Endothelial cell of umbilical vein (primary cell): ENCODE data around the gene GBX2.

ENCODE experiments used
- CTCF ChIP-seq, 2 donors: IDR thresholded peaks; 1 replicate in 1 of 2; 2 replicates in 1 of 2; pipeline ENCODE4 v1.5.1; 2011; ENCODE audit warnings: low read length in 2 of 2, mild to moderate bottlenecking in 2 of 2, moderate library complexity in 2 of 2, control low read depth in 1 of 2, inconsistent platforms in 1 of 2, low read depth in 1 of 2; ENCODE audit not compliant: insufficient read depth in 1 of 2; ENCODE audit errors: extremely low read depth in 1 of 2
- EZH2 ChIP-seq: IDR thresholded peaks from 2 replicates; pipeline ENCODE4 v1.6.1; 2012; ENCODE audit warnings: borderline replicate concordance, low read depth, mild to moderate bottlenecking, moderate library complexity, low read length, inconsistent platforms; ENCODE audit not compliant: severe bottlenecking
- GATA2 ChIP-seq: IDR thresholded peaks from 2 replicates; pipeline ENCODE4 v1.7.0; 2011; ENCODE audit warnings: low read depth, mild to moderate bottlenecking, moderate library complexity, mixed read lengths, low read length; ENCODE audit not compliant: insufficient read length, insufficient read depth
- MYC ChIP-seq: IDR thresholded peaks from one replicate; pipeline ENCODE4 v1.6.1; 2011; ENCODE audit warnings: mild to moderate bottlenecking, low read depth, low read length
- POLR2A ChIP-seq: IDR thresholded peaks from 2 replicates; pipeline ENCODE4 v1.6.1; 2012; ENCODE audit warnings: low read depth, mild to moderate bottlenecking, control low read depth, low read length
- POLR2AphosphoS5 ChIP-seq: IDR thresholded peaks from 2 replicates; pipeline ENCODE4 v1.6.1; 2012; ENCODE audit warnings: low read depth, mild to moderate bottlenecking, control low read depth, low read length, moderate library complexity; ENCODE audit not compliant: insufficient read depth

GRCh38 chr2:236120141-236120601, 48.0 kb downstream of the GBX2 start:
- no peak for TF ChIP-seq GATA2
- TF ChIP-seq MYC: no peak
- no peak for TF ChIP-seq CTCF (IDR thresholded peaks at IDR 0.05; ENCODE audit: extremely low read depth in 1 of 2, insufficient read depth in 1 of 2, low read depth in 1 of 2, low read length in 2 of 2)
- no peak for TF ChIP-seq POLR2A
- no peak for TF ChIP-seq EZH2
- no peak for TF ChIP-seq POLR2AphosphoS5
